ENCODE results near the gene KRT6A.

KRT6A gene

GRCh38 chr12:52438305-52439301 lies 54.5 kb downstream of the KRT6A start:
- in situ Hi-C loops (cut with HindIII; ENCODE audit: low sequenced_read_pairs), result no loop called here
- no peak for DNase-seq (ENCODE audit: low read depth, low spot score)
- H3K4me3 ChIP-seq (ENCODE audit: low read depth, low read length), result no peak overlapping the region
- TF ChIP-seq CTCF (IDR thresholded peaks at IDR 0.05; ENCODE audit: low read depth, low read length), result no peak

- no peak for TF ChIP-seq CTCF (IDR thresholded peaks at IDR 0.05; ENCODE audit: low read depth, low read length)
- in situ Hi-C loops (cut with HindIII; ENCODE audit: low sequenced_read_pairs), result no loop called here
- DNase-seq (ENCODE audit: low read depth, low spot score), result no peak
- H3K4me3 ChIP-seq (ENCODE audit: low read depth, low read length), result no peak overlapping the region
Observed at GRCh38 chr12:52437508-52437907, 55.5 kb downstream of the KRT6A start.

Data from astrocyte of the spinal cord (primary cell).